ENCODE data around the gene PLA2G4A. TPM values are rescaled to one million over a fixed set of nuclear protein-coding genes. Genes with fewer than 3 reads are reported as not detected.
A peak's percentile ranks its signal among the peaks of the same experiment; 100 is the strongest.

The PLA2G4A gene
- total RNA-seq, 4 donors from 2014 or later = 3.0 to 4.6 (median 4.1) TPM

DNA sequence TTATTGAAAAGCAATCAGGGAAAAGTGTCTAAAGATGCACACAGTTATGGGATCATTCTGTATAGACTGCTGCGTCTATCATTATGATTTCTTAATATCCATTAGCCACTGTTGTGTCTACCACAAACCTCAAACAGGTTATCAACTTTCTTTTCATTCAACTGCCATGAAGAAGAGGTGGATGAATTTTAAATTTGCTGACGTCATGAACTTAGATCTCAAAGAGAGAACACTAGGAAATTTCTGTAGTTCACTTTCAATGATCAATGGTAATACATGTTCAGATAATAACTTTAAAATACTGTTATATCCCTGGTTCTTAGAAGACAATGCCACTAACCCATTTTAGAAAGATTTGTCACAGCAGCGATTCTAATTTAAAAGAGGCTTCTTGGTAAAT lies 6.7 kb downstream of the PLA2G4A start:
- WGBS = 84% methylated on average over 3 of the region's 3 CpGs
- H3K9me3 ChIP-seq = no peaks in the 10 kb centered on the region

DNA sequence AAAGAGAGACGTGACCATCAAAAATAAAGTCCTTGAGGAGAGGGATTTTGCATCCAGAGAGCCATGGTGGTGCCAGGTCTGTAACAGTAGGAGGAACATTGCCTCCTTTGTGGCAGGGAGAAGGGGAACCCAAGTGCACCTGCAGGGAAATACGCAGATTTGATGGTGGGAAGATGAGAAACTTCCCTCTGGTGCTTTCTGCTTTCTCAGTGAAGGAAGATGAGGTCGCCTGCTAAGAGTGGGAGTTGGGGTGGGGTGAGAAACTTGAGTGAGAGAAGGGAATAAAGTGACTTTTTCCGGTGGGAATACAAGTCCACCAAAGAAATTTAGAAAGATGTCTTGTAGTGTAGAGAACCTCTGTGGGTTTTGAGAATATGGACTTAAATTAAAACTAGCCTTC lies 9.1 kb downstream of the PLA2G4A start:
- H3K4me3 ChIP-seq = no peak overlapping the region
- no peaks in the 10 kb centered on the region for H3K36me3 ChIP-seq
- no peak overlapping the region for H3K27ac ChIP-seq (replicated peaks in 1 of 4)
- H3K9me3 ChIP-seq = no peaks in the 10 kb centered on the region
- TF ChIP-seq POLR2A (IDR thresholded peaks at IDR 0.05; ENCODE audit: low read depth) (no peak), EP300 (IDR thresholded peaks at IDR 0.05) (no peak), POLR2AphosphoS5 (IDR thresholded peaks at IDR 0.05) (no peak)
- TF ChIP-seq, protein P1, sequence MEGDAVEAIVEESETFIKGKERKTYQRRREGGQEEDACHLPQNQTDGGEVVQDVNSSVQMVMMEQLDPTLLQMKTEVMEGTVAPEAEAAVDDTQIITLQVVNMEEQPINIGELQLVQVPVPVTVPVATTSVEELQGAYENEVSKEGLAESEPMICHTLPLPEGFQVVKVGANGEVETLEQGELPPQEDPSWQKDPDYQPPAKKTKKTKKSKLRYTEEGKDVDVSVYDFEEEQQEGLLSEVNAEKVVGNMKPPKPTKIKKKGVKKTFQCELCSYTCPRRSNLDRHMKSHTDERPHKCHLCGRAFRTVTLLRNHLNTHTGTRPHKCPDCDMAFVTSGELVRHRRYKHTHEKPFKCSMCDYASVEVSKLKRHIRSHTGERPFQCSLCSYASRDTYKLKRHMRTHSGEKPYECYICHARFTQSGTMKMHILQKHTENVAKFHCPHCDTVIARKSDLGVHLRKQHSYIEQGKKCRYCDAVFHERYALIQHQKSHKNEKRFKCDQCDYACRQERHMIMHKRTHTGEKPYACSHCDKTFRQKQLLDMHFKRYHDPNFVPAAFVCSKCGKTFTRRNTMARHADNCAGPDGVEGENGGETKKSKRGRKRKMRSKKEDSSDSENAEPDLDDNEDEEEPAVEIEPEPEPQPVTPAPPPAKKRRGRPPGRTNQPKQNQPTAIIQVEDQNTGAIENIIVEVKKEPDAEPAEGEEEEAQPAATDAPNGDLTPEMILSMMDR (IDR thresholded peaks at IDR 0.05) = no peak
- intact Hi-C loops (cut with DNase I) = no loop called here
- peaks cover 0 to 23% (median 13%) of the 10 kb centered on the region in 4 donors for H3K4me1 ChIP-seq
- no peak for DNase-seq (ENCODE audit: extremely low spot score)
- 86% methylated on average over 4 of the region's 4 CpGs for WGBS
- no peaks in the 10 kb centered on the region for H3K27me3 ChIP-seq

More for the DNA sequence above, 6.7 kb downstream of the PLA2G4A start:
- Histone ChIP-seq H3K27me3 (no peaks in the 10 kb centered on the region), H3K36me3 (no peaks in the 10 kb centered on the region), H3K4me3 (no peak overlapping the region), H3K4me1 (peaks cover 0 to 5% (median 0%) of the 10 kb centered on the region in 4 donors), H3K27ac (replicated peaks in 1 of 4) (no peak overlapping the region)
- no peak for TF ChIP-seq EP300 (IDR thresholded peaks at IDR 0.05)
- DNase-seq (ENCODE audit: extremely low spot score) = no peak
- intact Hi-C loops (cut with DNase I) = no loop called here

DNA sequence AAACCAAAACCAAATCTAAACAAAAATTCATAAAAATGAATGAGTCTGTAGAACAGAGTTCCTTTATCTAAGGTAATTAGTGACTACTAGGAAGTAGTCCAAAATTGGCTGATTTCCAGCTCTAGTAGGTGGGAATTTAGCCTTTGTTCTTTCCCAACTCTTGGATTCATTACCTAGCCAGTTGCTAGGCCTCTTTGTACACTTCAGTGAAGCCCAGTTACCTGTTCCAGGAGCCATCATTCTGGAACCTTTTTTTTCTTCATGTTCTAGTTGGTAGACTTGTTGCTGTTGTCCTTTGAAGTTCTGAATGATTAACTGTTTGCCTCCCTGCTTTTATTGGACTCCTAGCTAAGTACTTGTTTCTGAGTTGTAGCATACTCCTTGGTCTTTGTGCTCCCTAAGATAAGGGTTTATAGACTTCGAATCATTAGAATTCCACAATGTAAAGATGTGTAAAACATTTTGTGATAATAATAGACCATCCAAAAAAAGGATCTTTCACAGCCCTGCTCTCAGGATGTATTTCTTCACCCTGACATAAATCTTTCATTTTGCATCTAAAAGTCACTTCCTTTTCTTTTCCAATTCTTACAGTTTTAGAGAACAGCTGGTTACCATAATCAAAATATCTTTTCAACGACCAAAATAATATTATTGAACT lies 9.8 kb downstream of the PLA2G4A start:
- H3K36me3 ChIP-seq = no peaks in the 10 kb centered on the region
- H3K9me3 ChIP-seq = no peaks in the 10 kb centered on the region
- 43% methylated on average over 2 of the region's 2 CpGs for WGBS
- no peak overlapping the region for H3K4me3 ChIP-seq
- DNase-seq (ENCODE audit: extremely low spot score) = no peak
- peaks cover 0 to 25% (median 14%) of the 10 kb centered on the region in 4 donors for H3K4me1 ChIP-seq
- intact Hi-C loops (cut with DNase I) = no loop called here
- TF ChIP-seq POLR2A (IDR thresholded peaks at IDR 0.05; ENCODE audit: low read depth) (no peak), POLR2AphosphoS5 (IDR thresholded peaks at IDR 0.05) (no peak), EP300 (IDR thresholded peaks at IDR 0.05) (no peak)
- H3K27ac ChIP-seq (replicated peaks in 1 of 4) = peak overlapping the region in 2 of 4 donors; percentile 18 to 21
- no peaks in the 10 kb centered on the region for H3K27me3 ChIP-seq

DNA sequence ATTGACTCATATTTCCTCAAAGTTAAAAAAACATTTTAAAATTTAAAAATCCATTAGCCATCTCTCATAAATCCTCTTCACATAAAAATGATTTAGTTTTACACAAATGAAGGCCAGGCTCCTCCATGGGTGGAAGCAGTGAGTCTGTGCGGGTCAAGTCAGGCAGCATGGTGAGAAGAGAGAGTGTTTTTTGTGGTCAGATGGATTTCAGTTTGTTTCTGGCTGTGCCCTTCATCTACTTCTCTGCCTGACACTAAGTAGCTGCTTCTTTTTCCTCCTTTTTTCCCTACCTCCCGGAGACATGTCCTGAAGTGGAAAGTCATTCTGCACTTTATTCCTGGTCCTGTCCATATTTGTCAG lies 10.3 kb downstream of the PLA2G4A start:
- Histone ChIP-seq H3K4me1 (peaks cover 0 to 25% (median 14%) of the 10 kb centered on the region in 4 donors), H3K36me3 (no peaks in the 10 kb centered on the region), H3K4me3 (no peak overlapping the region), H3K27ac (replicated peaks in 1 of 4) (peak overlapping the region in 1 of 4 donors; percentile 21), H3K9me3 (no peaks in the 10 kb centered on the region), H3K27me3 (no peaks in the 10 kb centered on the region)
- 53% methylated on average over 2 of the region's 2 CpGs for WGBS
- DNase-seq (ENCODE audit: extremely low spot score) = no peak
- intact Hi-C loops (cut with DNase I) = no loop called here
- TF ChIP-seq, protein P1 (IDR thresholded peaks at IDR 0.05) = no peak
- TF ChIP-seq EP300 (IDR thresholded peaks at IDR 0.05) = no peak
- TF ChIP-seq POLR2AphosphoS5 (IDR thresholded peaks at IDR 0.05) = no peak
- no peak for TF ChIP-seq POLR2A (IDR thresholded peaks at IDR 0.05; ENCODE audit: low read depth)

DNA sequence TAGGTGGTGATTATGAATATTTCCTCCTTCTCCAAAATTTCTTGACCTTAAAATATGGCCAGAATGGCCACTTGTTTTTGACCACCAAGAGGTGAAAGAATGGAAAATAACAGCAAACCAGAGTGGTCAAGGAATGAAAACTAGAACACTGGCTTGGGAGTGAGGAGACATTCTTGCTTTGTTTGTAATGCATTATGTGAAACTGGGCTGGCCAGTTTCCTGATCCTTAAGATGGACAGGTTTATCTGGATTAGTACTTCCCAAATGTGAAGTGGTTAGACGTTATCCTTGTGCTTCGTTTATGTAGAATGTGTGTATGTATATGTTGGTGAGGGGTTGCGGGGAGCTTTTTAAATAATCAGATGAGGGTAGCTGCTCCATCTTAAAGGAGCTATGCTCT lies 12.8 kb downstream of the PLA2G4A start:
- peaks cover 0 to 34% (median 19%) of the 10 kb centered on the region in 4 donors for H3K4me1 ChIP-seq
- H3K9me3 ChIP-seq = no peaks in the 10 kb centered on the region
- intact Hi-C loops (cut with DNase I) = no loop called here
- no peaks in the 10 kb centered on the region for H3K27me3 ChIP-seq
- H3K36me3 ChIP-seq = no peaks in the 10 kb centered on the region
- H3K4me3 ChIP-seq = no peak overlapping the region
- TF ChIP-seq POLR2A (IDR thresholded peaks at IDR 0.05; ENCODE audit: low read depth) (no peak), EP300 (IDR thresholded peaks at IDR 0.05) (no peak), POLR2AphosphoS5 (IDR thresholded peaks at IDR 0.05) (no peak)
- TF ChIP-seq, protein P1 (IDR thresholded peaks at IDR 0.05) = no peak
- WGBS = 70% methylated on average over 3 of the region's 3 CpGs
- no peak overlapping the region for H3K27ac ChIP-seq (replicated peaks in 1 of 4)
- DNase-seq (ENCODE audit: extremely low spot score) = no peak

DNA sequence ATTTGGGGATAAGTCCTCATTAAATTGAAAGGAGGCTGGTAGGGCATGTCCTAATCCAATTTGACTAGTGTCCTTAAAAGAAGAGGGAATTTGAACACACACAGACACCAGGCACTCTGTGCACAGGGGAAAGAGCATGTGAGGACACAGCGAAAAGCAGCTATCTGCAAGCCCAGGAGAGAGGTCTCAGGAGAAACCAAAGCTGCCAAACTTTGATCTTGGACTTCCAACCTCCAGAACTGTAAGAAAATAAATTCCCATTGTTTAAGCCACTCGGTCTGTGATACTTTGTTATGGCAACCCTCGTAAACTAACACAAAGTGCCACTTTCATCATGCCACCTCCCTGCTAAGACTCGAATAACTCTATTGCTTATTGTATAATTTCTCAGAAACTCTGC lies 13.8 kb downstream of the PLA2G4A start:
- intact Hi-C loops (cut with DNase I) = no loop called here
- WGBS = 45% methylated on average over 4 of the region's 4 CpGs

More for the DNA sequence above, 13.8 kb downstream of the PLA2G4A start:
- no peak overlapping the region for H3K27ac ChIP-seq (replicated peaks in 1 of 4)
- no peaks in the 10 kb centered on the region for H3K36me3 ChIP-seq
- TF ChIP-seq POLR2A (IDR thresholded peaks at IDR 0.05; ENCODE audit: low read depth) (no peak), POLR2AphosphoS5 (IDR thresholded peaks at IDR 0.05) (no peak), EP300 (IDR thresholded peaks at IDR 0.05) (no peak)
- TF ChIP-seq, protein P1 (IDR thresholded peaks at IDR 0.05) = no peak
- H3K27me3 ChIP-seq = no peaks in the 10 kb centered on the region
- H3K4me3 ChIP-seq = no peak overlapping the region
- H3K9me3 ChIP-seq = no peaks in the 10 kb centered on the region
- peaks cover 0 to 34% (median 19%) of the 10 kb centered on the region in 4 donors for H3K4me1 ChIP-seq
- DNase-seq (ENCODE audit: extremely low spot score) = no peak
